HG03108 (cell line): ENCODE data around the gene OR7D4.
"Not testable (repeated sequence)": the region's sequence is repeated elsewhere in the genome, so short reads cannot be mapped to it uniquely, and the experiment has no call there.

Experiments
- ATAC-seq: cut with Tn5 transposase; IDR thresholded peaks from one replicate; pipeline ENCODE4 v1.9.1; 2021; ENCODE audit warnings: moderate library complexity; ENCODE audit not compliant: unreplicated experiment

The OR7D4 gene

GRCh38 chr19:9219489-9219888 is at the start of gene OR7D4:
OR7D4 (minus strand) TSS chr19:9219589; CDS start chr19:9214837, 4,752 bp downstream.
- no peak for ATAC-seq

GRCh38 chr19:9251236-9251635 is 31.8 kb upstream of the OR7D4 start:
- ATAC-seq: no peak

- ATAC-seq: no peak
Measured at GRCh38 chr19:9250630-9251029, 31.2 kb upstream of the OR7D4 start, which contains the start of gene OR7E24. OR7E24 (plus strand) TSS chr19:9250930; CDS start chr19:9251044, 114 bp downstream.

- no peak for ATAC-seq
Measured at GRCh38 chr19:9205501-9206113, 13.8 kb downstream of the OR7D4 start.

GRCh38 chr19:9198044-9198443 is 21.3 kb downstream of the OR7D4 start:
- not testable (repeated sequence) for ATAC-seq

GRCh38 chr19:9189535-9189934 is 29.9 kb downstream of the OR7D4 start:
- ATAC-seq: no peak

- ATAC-seq: no peak
Measured at GRCh38 chr19:9187191-9187590, 32.2 kb downstream of the OR7D4 start.

GRCh38 chr19:9183000-9183399 is 36.4 kb downstream of the OR7D4 start:
- ATAC-seq: no peak

GRCh38 chr19:9178901-9179300 is 40.5 kb downstream of the OR7D4 start, which contains the start of gene OR7D2:
OR7D2 (plus strand) TSS chr19:9178979; CDS start chr19:9185782, 6,803 bp downstream.
- ATAC-seq: no peak

- ATAC-seq: no peak
Measured at GRCh38 chr19:9175326-9175725, 44.1 kb downstream of the OR7D4 start.

- ATAC-seq: no peak
Measured at GRCh38 chr19:9171393-9171991, 47.9 kb downstream of the OR7D4 start.

GRCh38 chr19:9166846-9167245 is 52.5 kb downstream of the OR7D4 start:
- no peak for ATAC-seq

- no peak for ATAC-seq
Measured at GRCh38 chr19:9165261-9165660, 54.1 kb downstream of the OR7D4 start.

- ATAC-seq: no peak
Measured at GRCh38 chr19:9161427-9161826, 58.0 kb downstream of the OR7D4 start.
